ENCODE measurements around the gene PTTG1IP. TPM values are rescaled to one million over a fixed set of nuclear protein-coding genes. Genes with fewer than 3 reads are reported as not detected.

PTTG1IP gene
- total and polyA plus RNA-seq, 8 donors: 61.3 to 253 (median 114) TPM

DNA sequence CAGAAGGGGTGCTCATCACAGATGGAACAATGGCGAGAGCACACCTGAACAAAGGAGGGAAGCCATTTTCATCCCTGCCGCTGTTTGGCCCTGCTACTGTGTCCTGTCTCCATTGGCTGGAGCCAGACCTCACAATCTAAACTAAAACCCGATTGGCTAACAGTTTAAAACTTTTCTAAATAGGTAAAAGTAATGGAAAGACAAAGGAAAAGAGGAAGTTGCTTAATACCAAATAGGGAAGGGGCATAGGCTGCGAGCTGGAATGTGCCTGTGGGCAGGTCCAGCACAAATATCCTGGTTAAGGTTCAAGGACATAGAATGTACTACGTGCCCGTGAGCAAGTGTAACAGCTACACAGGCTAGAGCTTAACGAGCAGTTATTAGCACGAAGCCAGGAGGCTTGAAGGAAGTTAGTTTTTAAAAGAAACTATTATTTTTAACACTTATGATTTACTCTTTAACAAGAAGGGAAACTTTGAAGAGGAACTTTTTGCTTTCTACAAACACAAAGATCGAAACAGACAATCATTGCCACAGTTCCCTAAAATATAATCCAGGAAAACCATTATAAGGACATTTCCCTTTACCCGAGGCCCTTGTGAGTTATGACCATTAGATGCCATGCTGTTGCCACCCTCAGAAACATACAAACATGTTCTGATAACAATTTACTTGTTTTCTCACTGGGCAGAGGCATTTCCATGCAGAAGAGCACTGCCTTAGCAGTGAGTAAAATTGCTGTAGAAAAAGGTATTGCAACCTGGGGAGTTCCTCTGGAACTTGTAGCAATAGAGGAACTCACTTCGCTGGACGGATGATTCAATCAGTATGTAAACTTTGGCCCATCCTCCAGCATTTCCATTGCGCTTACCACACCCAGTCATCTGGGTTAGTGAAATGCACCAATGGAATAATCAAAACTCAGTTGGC is 4.8 kb upstream of the PTTG1IP start:
- no peaks in the 10 kb centered on the region for H3K36me3 ChIP-seq
- intact Hi-C loops (cut with DNase I; ENCODE audit: low total_unique reads): no loop called here
- 58 to 64% (median 61%) methylated on average over 13 of the region's 13 CpGs for WGBS, 5 donors
- H3K9me3 ChIP-seq: no peaks in the 10 kb centered on the region
- peaks cover 11 to 60% (median 17%) of the 10 kb centered on the region in 4 donors for H3K4me1 ChIP-seq
- H3K27ac ChIP-seq: peak overlapping the region in 3 of 5 donors; percentile 8 to 63 (median 56)
- peak in 1 of 3 donors; percentile 16 for TF ChIP-seq POLR2AphosphoS5 (IDR thresholded peaks at IDR 0.05)
- TF ChIP-seq, protein P1, sequence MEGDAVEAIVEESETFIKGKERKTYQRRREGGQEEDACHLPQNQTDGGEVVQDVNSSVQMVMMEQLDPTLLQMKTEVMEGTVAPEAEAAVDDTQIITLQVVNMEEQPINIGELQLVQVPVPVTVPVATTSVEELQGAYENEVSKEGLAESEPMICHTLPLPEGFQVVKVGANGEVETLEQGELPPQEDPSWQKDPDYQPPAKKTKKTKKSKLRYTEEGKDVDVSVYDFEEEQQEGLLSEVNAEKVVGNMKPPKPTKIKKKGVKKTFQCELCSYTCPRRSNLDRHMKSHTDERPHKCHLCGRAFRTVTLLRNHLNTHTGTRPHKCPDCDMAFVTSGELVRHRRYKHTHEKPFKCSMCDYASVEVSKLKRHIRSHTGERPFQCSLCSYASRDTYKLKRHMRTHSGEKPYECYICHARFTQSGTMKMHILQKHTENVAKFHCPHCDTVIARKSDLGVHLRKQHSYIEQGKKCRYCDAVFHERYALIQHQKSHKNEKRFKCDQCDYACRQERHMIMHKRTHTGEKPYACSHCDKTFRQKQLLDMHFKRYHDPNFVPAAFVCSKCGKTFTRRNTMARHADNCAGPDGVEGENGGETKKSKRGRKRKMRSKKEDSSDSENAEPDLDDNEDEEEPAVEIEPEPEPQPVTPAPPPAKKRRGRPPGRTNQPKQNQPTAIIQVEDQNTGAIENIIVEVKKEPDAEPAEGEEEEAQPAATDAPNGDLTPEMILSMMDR (IDR thresholded peaks at IDR 0.05): no peak
- no peak overlapping the region for H3K4me3 ChIP-seq
- peaks cover 0 to 2% (median 0%) of the 10 kb centered on the region in 3 donors for H3K27me3 ChIP-seq
- DNase-seq: peak in 1 of 2 donors; percentile 41

DNA sequence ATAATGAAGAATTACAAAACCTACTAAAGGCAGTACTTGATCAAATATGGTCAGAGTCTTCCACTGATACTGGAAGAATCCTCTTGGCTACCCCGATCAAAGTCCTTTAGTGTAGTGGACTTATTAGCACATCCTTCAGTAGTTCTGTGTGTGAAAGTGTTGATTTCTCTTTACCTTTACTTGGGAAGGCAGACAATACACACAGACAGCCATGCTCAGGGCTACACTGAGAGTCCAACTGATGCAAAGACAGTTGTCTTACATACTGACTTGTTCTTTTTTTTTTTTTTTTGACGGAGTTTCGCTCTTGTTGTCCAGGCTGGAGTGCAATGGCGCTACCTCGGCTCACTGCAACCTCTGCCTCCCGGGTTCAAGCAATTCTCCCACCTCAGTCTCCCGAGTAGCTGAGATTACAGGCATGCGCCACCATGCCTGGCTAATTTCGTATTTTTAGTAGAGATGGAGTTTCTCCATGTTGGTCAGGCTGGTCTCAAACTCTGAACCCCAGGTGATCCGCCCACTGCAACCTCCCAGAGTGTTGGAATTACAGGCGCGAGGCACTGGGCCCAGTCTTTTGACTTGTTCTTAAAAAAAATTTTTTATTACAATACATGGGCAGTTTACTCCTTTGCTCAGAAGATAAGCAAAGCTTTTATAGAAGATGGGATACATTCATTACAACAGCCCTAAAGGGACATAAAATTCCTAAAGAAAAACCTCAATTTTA is 3.5 kb upstream of the PTTG1IP start:
- no peaks in the 10 kb centered on the region for H3K36me3 ChIP-seq
- no peak overlapping the region for H3K4me3 ChIP-seq
- TF ChIP-seq EP300 (IDR thresholded peaks at IDR 0.05): no peak
- TF ChIP-seq POLR2AphosphoS5 (IDR thresholded peaks at IDR 0.05): no peak
- no peak for TF ChIP-seq POLR2A (IDR thresholded peaks at IDR 0.05)
- TF ChIP-seq, protein P1 (IDR thresholded peaks at IDR 0.05): no peak
- peaks cover 14 to 54% (median 23%) of the 10 kb centered on the region in 4 donors for H3K4me1 ChIP-seq
- 90 to 95% (median 92%) methylated on average over 12 of the region's 12 CpGs for WGBS, 5 donors
- DNase-seq: no peak
- H3K27ac ChIP-seq: peak overlapping the region in 1 of 5 donors; percentile 63
- intact Hi-C loops (cut with DNase I; ENCODE audit: low total_unique reads): no loop called here
- H3K9me3 ChIP-seq: no peaks in the 10 kb centered on the region
- no peaks in the 10 kb centered on the region for H3K27me3 ChIP-seq

DNA sequence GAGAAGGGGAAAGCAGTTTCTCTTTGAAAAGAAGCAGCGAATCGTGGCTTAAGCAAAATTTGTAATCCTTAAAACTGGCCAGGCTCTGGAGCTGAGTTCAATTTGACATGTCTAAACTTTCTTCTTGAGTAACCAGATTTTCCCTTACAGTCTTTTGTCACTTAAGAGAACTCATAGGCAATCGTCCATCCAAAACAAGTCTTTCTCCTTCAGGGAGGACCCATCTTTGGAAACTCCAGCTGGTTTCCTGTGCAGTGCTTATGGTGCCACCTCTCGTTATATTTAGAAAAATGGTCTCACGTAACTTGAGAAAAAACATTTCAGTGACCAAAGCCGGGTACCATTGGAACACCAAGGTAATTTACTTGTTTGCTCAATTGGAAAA is 1.8 kb upstream of the PTTG1IP start:
- peak in 1 of 2 donors; percentile 67 for DNase-seq
- no peak for TF ChIP-seq EP300 (IDR thresholded peaks at IDR 0.05)
- no peak for TF ChIP-seq POLR2AphosphoS5 (IDR thresholded peaks at IDR 0.05)
- TF ChIP-seq, protein P1 (IDR thresholded peaks at IDR 0.05): no peak
- no peak for TF ChIP-seq POLR2A (IDR thresholded peaks at IDR 0.05)
- Histone ChIP-seq H3K36me3 (no peaks in the 10 kb centered on the region), H3K9me3 (no peaks in the 10 kb centered on the region), H3K4me3 (peak overlapping the region; percentile 91 to 98 (median 95)), H3K27me3 (no peaks in the 10 kb centered on the region), H3K27ac (peak overlapping the region; percentile 96 to 99 (median 97)), H3K4me1 (peaks cover 31 to 58% (median 37%) of the 10 kb centered on the region in 4 donors)
- WGBS, 5 donors: 14 to 26% (median 15%) methylated on average over 6 of the region's 6 CpGs
- intact Hi-C loops (cut with DNase I; ENCODE audit: low total_unique reads): no loop called here

DNA sequence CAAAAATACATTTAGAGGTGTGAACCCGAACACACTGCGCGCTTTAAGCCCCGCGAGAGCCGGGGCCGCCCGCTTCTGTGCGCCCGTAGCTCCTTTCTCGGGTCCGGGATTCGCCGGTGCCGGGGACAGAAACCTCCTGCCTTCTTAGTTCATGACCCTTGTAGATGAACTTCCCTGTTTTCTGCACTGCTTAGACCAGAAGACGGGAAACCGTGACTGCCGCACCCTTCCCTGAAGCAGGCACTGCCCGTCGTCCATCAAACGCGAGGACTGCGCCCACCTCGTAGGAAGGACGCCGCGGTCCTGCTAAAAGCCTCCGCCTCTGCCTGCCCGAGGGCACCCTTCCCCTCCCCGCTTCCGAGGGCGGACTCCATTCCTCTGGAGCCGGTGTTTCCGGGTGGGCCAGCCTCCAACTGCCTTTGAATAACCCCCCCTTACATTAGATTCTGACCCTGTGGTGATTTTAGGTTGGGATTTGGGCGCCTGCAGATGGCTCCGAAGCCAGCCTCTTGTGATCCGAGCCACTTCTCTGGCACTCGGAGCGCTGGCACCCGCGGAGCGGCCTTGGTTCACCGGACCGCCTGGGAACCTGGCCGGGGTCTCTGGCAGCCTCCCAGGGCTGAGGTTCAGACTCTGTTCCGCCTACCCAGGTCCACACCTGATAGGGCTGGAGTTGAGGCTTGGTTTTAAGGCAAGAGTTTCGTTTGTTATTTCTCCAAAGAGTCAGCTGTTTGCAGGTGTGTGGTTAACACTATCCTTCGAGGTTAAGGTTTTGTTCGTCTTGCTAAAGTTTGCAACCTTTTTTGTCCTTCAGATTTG is 1.2 kb upstream of the PTTG1IP start:
- intact Hi-C loops (cut with DNase I; ENCODE audit: low total_unique reads): no loop called here
- no peaks in the 10 kb centered on the region for H3K36me3 ChIP-seq
- H3K4me1 ChIP-seq: peaks cover 37 to 60% (median 43%) of the 10 kb centered on the region in 4 donors
- H3K9me3 ChIP-seq: no peaks in the 10 kb centered on the region
- peak overlapping the region; percentile 96 to 99 (median 97) for H3K27ac ChIP-seq
- peak in 2 of 3 donors; percentile 34 to 62 for TF ChIP-seq POLR2AphosphoS5 (IDR thresholded peaks at IDR 0.05)
- no peak for TF ChIP-seq EP300 (IDR thresholded peaks at IDR 0.05)
- 1 to 5% (median 4%) methylated on average over 43 to 49 of the region's 49 CpGs for WGBS, 5 donors
- peak; percentile 66 to 73 for DNase-seq
- H3K4me3 ChIP-seq: peak overlapping the region; percentile 91 to 98 (median 95)
- no peaks in the 10 kb centered on the region for H3K27me3 ChIP-seq

Measured in stomach (tissue), 9 donors.